ENCODE measurements around the gene HHIPL1.

Gene HHIPL1

GRCh38 chr14:99619835-99620834 lies 24.8 kb upstream of the HHIPL1 start:
- DNase-seq (ENCODE audit: low read depth) = no peak
- H3K4me3 ChIP-seq (ENCODE audit: low read depth, low read length) = no peak overlapping the region
- no peak for TF ChIP-seq CTCF (IDR thresholded peaks at IDR 0.05; ENCODE audit: insufficient read depth, low read depth, low read length, missing control alignments)

DNA sequence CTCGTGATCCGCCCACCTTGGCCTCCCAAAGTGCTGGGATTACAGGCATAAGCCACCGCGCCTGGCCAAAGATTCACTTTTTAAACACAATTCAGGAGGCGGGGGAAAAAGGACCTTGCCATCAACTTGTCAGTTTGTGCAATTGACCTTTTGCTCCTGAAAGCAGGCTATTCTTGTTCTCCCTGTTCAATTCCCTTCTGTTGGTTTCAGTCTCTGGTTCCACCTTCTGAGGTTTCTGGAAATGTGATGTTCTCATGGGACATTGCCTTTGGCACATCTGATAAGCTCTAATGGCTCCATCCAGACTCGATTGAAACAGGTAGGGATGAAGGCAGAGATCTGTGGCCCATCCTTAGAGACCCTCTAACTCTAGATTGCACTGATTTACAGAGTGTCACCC lies 23.0 kb upstream of the HHIPL1 start:
- H3K4me3 ChIP-seq (ENCODE audit: low read depth, low read length) = no peak overlapping the region
- TF ChIP-seq CTCF (IDR thresholded peaks at IDR 0.05; ENCODE audit: insufficient read depth, low read depth, low read length, missing control alignments) = no peak
- DNase-seq (ENCODE audit: low read depth) = no peak

DNA sequence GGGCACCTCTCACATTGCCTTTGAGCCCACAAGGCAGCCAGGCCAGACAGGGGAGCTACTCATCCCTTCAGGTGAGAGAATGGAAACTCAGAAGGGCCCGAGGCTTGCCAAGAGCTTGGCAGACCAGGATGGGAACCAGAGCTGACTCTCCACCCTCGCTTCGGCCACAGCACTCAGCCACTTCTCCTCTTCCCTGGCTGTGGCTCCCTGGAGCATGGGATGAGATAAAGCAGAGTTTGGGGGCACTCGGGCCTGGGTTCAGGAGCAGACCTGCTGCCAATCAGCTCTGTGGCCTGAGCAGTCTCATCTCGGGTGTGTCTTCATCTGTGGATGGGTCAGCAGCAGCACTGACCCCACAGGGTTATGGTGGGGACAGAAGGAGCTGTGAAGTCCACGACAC lies 20.9 kb upstream of the HHIPL1 start:
- no peak for DNase-seq (ENCODE audit: low read depth)
- TF ChIP-seq CTCF (IDR thresholded peaks at IDR 0.05; ENCODE audit: insufficient read depth, low read depth, low read length, missing control alignments) = no peak
- H3K4me3 ChIP-seq (ENCODE audit: low read depth, low read length) = no peak overlapping the region

- no peak overlapping the region for H3K4me3 ChIP-seq (ENCODE audit: low read depth, low read length)
- peak; percentile 23 for DNase-seq (ENCODE audit: low read depth)
- no peak for TF ChIP-seq CTCF (IDR thresholded peaks at IDR 0.05; ENCODE audit: insufficient read depth, low read depth, low read length, missing control alignments)
Measured at GRCh38 chr14:99624971-99625370, 20.0 kb upstream of the HHIPL1 start.

DNA sequence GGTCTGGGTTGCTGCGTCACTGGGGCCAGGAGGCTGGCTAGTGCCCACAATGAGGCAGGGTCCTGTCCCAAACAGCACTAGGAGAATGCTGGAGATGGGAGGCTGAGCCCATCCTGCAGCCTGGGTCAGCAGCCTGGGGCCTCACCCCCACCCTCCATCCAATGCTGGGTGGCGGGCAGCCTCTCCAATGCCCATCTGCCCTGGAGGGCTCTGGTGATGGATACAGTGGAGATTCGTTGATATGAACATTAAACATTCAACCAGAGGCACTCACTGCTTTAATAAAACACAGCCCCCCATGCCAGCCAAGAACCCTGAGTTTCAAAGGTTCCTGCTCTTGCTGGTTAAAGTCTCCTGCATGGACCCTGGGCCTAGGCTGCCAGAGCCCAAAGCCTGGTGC lies 19.5 kb upstream of the HHIPL1 start:
- no peak overlapping the region for H3K4me3 ChIP-seq (ENCODE audit: low read depth, low read length)
- TF ChIP-seq CTCF (IDR thresholded peaks at IDR 0.05; ENCODE audit: insufficient read depth, low read depth, low read length, missing control alignments) = no peak
- no peak for DNase-seq (ENCODE audit: low read depth)

GRCh38 chr14:99626041-99626648 lies 18.8 kb upstream of the HHIPL1 start:
- DNase-seq (ENCODE audit: low read depth) = peak; percentile 24
- TF ChIP-seq CTCF (IDR thresholded peaks at IDR 0.05; ENCODE audit: insufficient read depth, low read depth, low read length, missing control alignments) = no peak
- H3K4me3 ChIP-seq (ENCODE audit: low read depth, low read length) = no peak overlapping the region

Measured in GM12865 (cell line).